Subcutaneous abdominal adipose tissue (tissue), 5 donors: ENCODE measurements around the gene FBXL17.

ENCODE experiments used
- H3K27ac ChIP-seq: one replicate; pipeline ENCODE4 v1.7.0; 2013; ENCODE audit warnings: low read depth, mild to moderate bottlenecking, inconsistent platforms, low read length, moderate library complexity
- H3K27me3 ChIP-seq, 5 donors: one replicate each; pipeline ENCODE4 v1.7.0; 2013; ENCODE audit warnings: low read length in 5 of 5, inconsistent platforms in 1 of 5; ENCODE audit not compliant: control insufficient read depth in 5 of 5, insufficient read depth in 4 of 5
- H3K36me3 ChIP-seq, 5 donors: one replicate each; pipeline ENCODE4 v1.7.0; 2013; ENCODE audit warnings: low read length in 5 of 5; ENCODE audit not compliant: control insufficient read depth in 5 of 5, insufficient read depth in 5 of 5
- H3K4me1 ChIP-seq, 5 donors: one replicate each; pipeline ENCODE4 v1.7.0; 2013; ENCODE audit warnings: low read length in 5 of 5, mild to moderate bottlenecking in 3 of 5, moderate library complexity in 1 of 5; ENCODE audit not compliant: control insufficient read depth in 5 of 5, insufficient read depth in 5 of 5
- H3K4me3 ChIP-seq, 5 donors: one replicate each; pipeline ENCODE4 v1.7.0; 2013; ENCODE audit warnings: low read length in 5 of 5, low read depth in 1 of 5
- H3K9ac ChIP-seq, 5 donors: one replicate each; pipeline ENCODE4 v1.7.0; 2013; ENCODE audit warnings: low read length in 5 of 5, mild to moderate bottlenecking in 4 of 5, moderate library complexity in 3 of 5
- H3K9me3 ChIP-seq, 5 donors: one replicate each; pipeline ENCODE4 v1.7.0; 2013; ENCODE audit warnings: low read length in 5 of 5; ENCODE audit not compliant: control insufficient read depth in 5 of 5
- donor health status: healthy.
- donor health status: healthy.
- donor health status: healthy.
- donor health status: healthy.
- donor health status: healthy.

FBXL17 gene

DNA sequence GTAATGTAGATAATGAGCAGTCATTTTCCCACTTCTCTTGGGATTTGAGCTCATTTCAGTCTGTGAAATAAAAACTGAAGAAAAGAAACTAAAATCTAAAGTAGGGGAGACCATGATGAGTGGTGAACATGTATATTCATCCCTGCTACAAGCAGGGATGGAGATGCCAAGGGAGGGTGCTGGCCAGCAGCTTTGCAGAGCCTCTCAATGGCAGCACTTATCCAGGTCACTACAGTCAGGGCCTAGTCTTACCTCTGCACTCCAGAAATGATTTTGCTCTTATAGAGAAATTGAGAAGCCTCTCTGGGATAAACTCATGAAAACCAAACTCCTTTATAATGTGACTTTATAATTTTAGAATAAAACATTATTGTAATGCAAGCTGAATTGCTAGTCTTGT, 317.6 kb downstream of the FBXL17 start:
- no peak overlapping the region for H3K27ac ChIP-seq
- peaks cover 0 to 5% (median 0%) of the 10 kb centered on the region in 5 donors for H3K4me1 ChIP-seq
- H3K36me3 ChIP-seq: no peaks in the 10 kb centered on the region
- H3K9me3 ChIP-seq: no peaks in the 10 kb centered on the region
- no peak overlapping the region for H3K9ac ChIP-seq
- no peak overlapping the region for H3K4me3 ChIP-seq
- H3K27me3 ChIP-seq: no peaks in the 10 kb centered on the region

GRCh38 chr5:108061941-108062340, 320.0 kb downstream of the FBXL17 start:
- no peak overlapping the region for H3K27ac ChIP-seq
- no peak overlapping the region for H3K4me3 ChIP-seq
- no peaks in the 10 kb centered on the region for H3K27me3 ChIP-seq
- H3K9me3 ChIP-seq: no peaks in the 10 kb centered on the region
- peaks cover 0 to 5% (median 0%) of the 10 kb centered on the region in 5 donors for H3K4me1 ChIP-seq
- H3K9ac ChIP-seq: no peak overlapping the region
- no peaks in the 10 kb centered on the region for H3K36me3 ChIP-seq

DNA sequence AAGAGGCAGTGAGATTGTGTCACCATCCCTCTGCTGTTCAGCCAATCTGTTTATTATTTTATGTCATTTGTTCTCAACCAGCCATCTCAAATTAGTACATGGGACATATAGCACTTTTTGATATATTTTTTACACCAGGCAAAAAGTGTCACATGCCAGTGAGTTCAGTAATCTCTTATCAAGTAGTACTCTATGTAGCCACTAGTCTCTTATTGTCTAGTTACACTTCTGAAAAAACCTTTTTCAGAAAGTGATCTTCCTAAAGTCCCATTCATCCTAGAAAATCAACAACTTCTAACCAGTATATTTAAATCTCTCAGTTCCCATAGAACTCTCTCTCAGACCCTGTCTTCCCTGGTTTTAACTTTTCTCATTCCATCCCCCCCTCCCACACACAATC, 321.6 kb downstream of the FBXL17 start:
- Histone ChIP-seq H3K9ac (no peak overlapping the region), H3K9me3 (no peaks in the 10 kb centered on the region), H3K27ac (no peak overlapping the region), H3K36me3 (no peaks in the 10 kb centered on the region), H3K4me1 (peaks cover 0 to 5% (median 0%) of the 10 kb centered on the region in 5 donors), H3K27me3 (no peaks in the 10 kb centered on the region), H3K4me3 (no peak overlapping the region)

DNA sequence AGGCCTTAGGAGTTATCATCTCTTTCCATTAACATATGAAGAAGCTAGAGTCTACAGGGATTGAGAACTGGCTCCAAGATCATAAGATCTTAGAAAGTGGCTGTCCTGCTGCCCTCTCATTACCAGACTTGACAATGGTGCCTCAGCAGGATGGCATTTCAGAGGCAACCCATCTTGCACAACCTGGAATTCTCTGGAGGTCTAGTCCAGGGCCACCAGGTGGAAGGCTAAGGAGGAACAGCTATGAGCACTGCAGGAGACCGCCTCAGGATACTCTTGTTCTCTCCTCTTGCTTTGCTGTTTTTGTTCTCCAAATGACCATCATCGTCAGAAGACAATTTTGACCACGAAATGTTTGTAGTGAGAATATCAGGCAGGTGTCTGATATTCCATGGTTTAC, 322.6 kb downstream of the FBXL17 start:
- H3K9me3 ChIP-seq: peaks cover 0 to 2% (median 0%) of the 10 kb centered on the region in 5 donors
- no peak overlapping the region for H3K9ac ChIP-seq
- H3K4me1 ChIP-seq: peaks cover 0 to 5% (median 0%) of the 10 kb centered on the region in 5 donors
- H3K27me3 ChIP-seq: no peaks in the 10 kb centered on the region
- no peak overlapping the region for H3K27ac ChIP-seq
- no peak overlapping the region for H3K4me3 ChIP-seq
- peaks cover 0 to 2% (median 0%) of the 10 kb centered on the region in 5 donors for H3K36me3 ChIP-seq

DNA sequence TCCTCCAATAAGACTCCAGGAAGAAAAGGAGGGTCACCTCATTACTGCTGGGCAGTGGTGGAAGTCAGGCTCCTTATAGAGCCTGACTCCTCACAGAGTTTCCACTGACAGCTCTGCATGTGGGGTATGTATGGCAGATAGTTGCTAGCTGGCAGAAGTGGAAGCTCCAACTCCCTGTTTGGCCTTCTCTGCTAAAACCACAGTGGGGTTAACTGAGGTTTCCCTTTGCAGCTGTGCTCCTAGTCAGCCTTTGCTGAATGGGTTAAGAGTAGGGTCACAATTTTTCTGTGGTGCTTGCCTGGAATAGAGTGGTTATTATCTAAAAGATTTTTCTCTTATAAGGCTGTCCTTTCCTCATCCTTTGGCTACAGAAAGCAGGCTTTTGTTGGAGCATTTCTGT, 327.5 kb downstream of the FBXL17 start:
- no peak overlapping the region for H3K4me3 ChIP-seq
- no peaks in the 10 kb centered on the region for H3K4me1 ChIP-seq
- no peaks in the 10 kb centered on the region for H3K27me3 ChIP-seq
- H3K9me3 ChIP-seq: peaks cover 0 to 11% (median 7%) of the 10 kb centered on the region in 5 donors
- no peak overlapping the region for H3K27ac ChIP-seq
- H3K9ac ChIP-seq: no peak overlapping the region
- H3K36me3 ChIP-seq: peaks cover 0 to 2% (median 0%) of the 10 kb centered on the region in 5 donors

- no peaks in the 10 kb centered on the region for H3K4me1 ChIP-seq
- no peak overlapping the region for H3K27ac ChIP-seq
- H3K27me3 ChIP-seq: no peaks in the 10 kb centered on the region
- peaks cover 0 to 8% (median 0%) of the 10 kb centered on the region in 5 donors for H3K9me3 ChIP-seq
- no peak overlapping the region for H3K4me3 ChIP-seq
- H3K9ac ChIP-seq: no peak overlapping the region
- no peaks in the 10 kb centered on the region for H3K36me3 ChIP-seq
These were observed 334.8 kb downstream of the FBXL17 start for GRCh38 chr5:108046955-108047670.

- Histone ChIP-seq H3K27me3 (no peaks in the 10 kb centered on the region), H3K4me1 (no peaks in the 10 kb centered on the region), H3K4me3 (no peak overlapping the region), H3K9ac (no peak overlapping the region), H3K9me3 (no peaks in the 10 kb centered on the region), H3K36me3 (no peaks in the 10 kb centered on the region), H3K27ac (no peak overlapping the region)
These were observed 345.4 kb downstream of the FBXL17 start for GRCh38 chr5:108036482-108036881.

GRCh38 chr5:108028883-108029282, 353.0 kb downstream of the FBXL17 start:
- no peak overlapping the region for H3K9ac ChIP-seq
- no peaks in the 10 kb centered on the region for H3K4me1 ChIP-seq
- no peak overlapping the region for H3K4me3 ChIP-seq
- no peaks in the 10 kb centered on the region for H3K36me3 ChIP-seq
- no peaks in the 10 kb centered on the region for H3K27me3 ChIP-seq
- no peaks in the 10 kb centered on the region for H3K9me3 ChIP-seq
- no peak overlapping the region for H3K27ac ChIP-seq

DNA sequence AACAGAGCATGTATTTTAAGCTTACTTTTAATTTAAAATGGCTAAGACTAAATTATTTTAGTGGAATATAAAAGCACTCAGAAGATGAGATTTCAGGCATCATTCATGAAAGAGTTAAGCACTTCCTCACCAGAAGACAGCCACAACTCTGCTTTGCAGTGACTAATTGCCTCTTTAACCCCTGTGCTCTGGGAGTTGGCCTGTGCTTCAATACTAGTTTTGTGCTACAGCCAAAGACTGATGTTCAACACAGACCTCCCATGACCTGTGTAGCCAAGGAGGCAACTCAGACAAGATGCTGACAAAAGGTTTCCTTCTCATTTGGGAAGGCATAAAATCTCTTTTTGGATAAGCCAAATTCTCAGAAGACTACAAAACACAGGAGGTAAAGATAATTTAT, 353.5 kb downstream of the FBXL17 start:
- H3K4me1 ChIP-seq: no peaks in the 10 kb centered on the region
- no peak overlapping the region for H3K9ac ChIP-seq
- no peaks in the 10 kb centered on the region for H3K9me3 ChIP-seq
- peaks cover 0 to 3% (median 0%) of the 10 kb centered on the region in 5 donors for H3K36me3 ChIP-seq
- no peak overlapping the region for H3K4me3 ChIP-seq
- H3K27ac ChIP-seq: no peak overlapping the region
- H3K27me3 ChIP-seq: no peaks in the 10 kb centered on the region

- Histone ChIP-seq H3K27me3 (no peaks in the 10 kb centered on the region), H3K4me3 (no peak overlapping the region), H3K9ac (no peak overlapping the region), H3K9me3 (no peaks in the 10 kb centered on the region), H3K27ac (no peak overlapping the region), H3K4me1 (no peaks in the 10 kb centered on the region), H3K36me3 (peaks cover 0 to 3% (median 0%) of the 10 kb centered on the region in 5 donors)
These were observed 355.9 kb downstream of the FBXL17 start for GRCh38 chr5:108025957-108026356.
